ENCODE data around the gene PCNX2. TPM values are rescaled to one million over a fixed set of nuclear protein-coding genes. Genes with fewer than 3 reads are reported as not detected.

PCNX2 gene
- total RNA-seq, 1 experiment from 2014 or later, result 50.8 TPM

- Mint-ChIP-seq H3K4me3 (no peak overlapping the region), H3K27me3 (ENCODE audit: low read depth) (no peaks in the 10 kb centered on the region), H3K36me3 (peaks cover 85% of the 10 kb centered on the region), H3K27ac (no peak overlapping the region), H3K9me3 (peaks cover 19% of the 10 kb centered on the region), H3K4me1 (no peaks in the 10 kb centered on the region)
- ChIA-PET CTCF (no interaction called here), POLR2A (no interaction called here)
- DNase-seq (ENCODE audit: low spot score) (no peak), ATAC-seq (no peak)
- peak; percentile 92 for TF ChIP-seq ZNF317 (CRISPR knock-in tag; IDR thresholded peaks at IDR 0.05; ENCODE audit: borderline replicate concordance, low read depth)
- TF ChIP-seq MLX (CRISPR knock-in tag; IDR thresholded peaks at IDR 0.05), result no peak
These were observed 321.6 kb downstream of the PCNX2 start for GRCh38 chr1:232973652-232974611.

GRCh38 chr1:232970508-232970907 is 325.0 kb downstream of the PCNX2 start:
- no peak for TF ChIP-seq ELF4 (CRISPR knock-in tag; IDR thresholded peaks at IDR 0.05; ENCODE audit: low read depth)
- no peak for TF ChIP-seq ATF3 (CRISPR knock-in tag; conservative IDR thresholded peaks at IDR 0.05)
- TF ChIP-seq ZNF219 (CRISPR knock-in tag; IDR thresholded peaks at IDR 0.05; ENCODE audit: borderline replicate concordance), result no peak
- TF ChIP-seq HMGA2 (CRISPR knock-in tag; IDR thresholded peaks at IDR 0.05), result peak; percentile 98
- TF ChIP-seq FOXJ3 (CRISPR knock-in tag; IDR thresholded peaks at IDR 0.05; ENCODE audit: borderline replicate concordance), result no peak
- TF ChIP-seq SOX15 (CRISPR knock-in tag; IDR thresholded peaks at IDR 0.05), result no peak
- no peak for TF ChIP-seq JAZF1 (CRISPR knock-in tag; IDR thresholded peaks at IDR 0.05)
- TF ChIP-seq ZSCAN18 (CRISPR knock-in tag; IDR thresholded peaks at IDR 0.05), result no peak
- Mint-ChIP-seq H3K36me3 (peaks cover 73% of the 10 kb centered on the region), H3K27ac (no peak overlapping the region), H3K4me3 (no peak overlapping the region), H3K9me3 (peaks cover 19% of the 10 kb centered on the region), H3K27me3 (ENCODE audit: low read depth) (no peaks in the 10 kb centered on the region), H3K4me1 (no peaks in the 10 kb centered on the region)
- ChIA-PET CTCF (no interaction called here), POLR2A (no interaction called here)
- ATAC-seq (no peak), DNase-seq (ENCODE audit: low spot score) (no peak)

GRCh38 chr1:232969799-232970198 is 325.7 kb downstream of the PCNX2 start:
- no peak overlapping the region for H3K27ac Mint-ChIP-seq
- peaks cover 19% of the 10 kb centered on the region for H3K9me3 Mint-ChIP-seq
- POLR2A ChIA-PET, result no interaction called here
- no peak for ATAC-seq
- H3K36me3 Mint-ChIP-seq, result peaks cover 73% of the 10 kb centered on the region
- H3K27me3 Mint-ChIP-seq (ENCODE audit: low read depth), result no peaks in the 10 kb centered on the region
- no peak overlapping the region for H3K4me3 Mint-ChIP-seq
- no peak for DNase-seq (ENCODE audit: low spot score)
- CTCF ChIA-PET, result no interaction called here
- no peaks in the 10 kb centered on the region for H3K4me1 Mint-ChIP-seq
- no peak for TF ChIP-seq ZBTB43 (CRISPR knock-in tag; IDR thresholded peaks at IDR 0.05)
- no peak for TF ChIP-seq TP53 (CRISPR knock-in tag; IDR thresholded peaks at IDR 0.05)
- no peak for TF ChIP-seq MXD4 (CRISPR knock-in tag; IDR thresholded peaks at IDR 0.05; ENCODE audit: borderline replicate concordance)
- TF ChIP-seq ZSCAN18 (CRISPR knock-in tag; IDR thresholded peaks at IDR 0.05), result no peak
- no peak for TF ChIP-seq EMX1 (CRISPR knock-in tag; IDR thresholded peaks at IDR 0.05)
- no peak for TF ChIP-seq AFF4 (CRISPR knock-in tag; IDR thresholded peaks at IDR 0.05; ENCODE audit: borderline replicate concordance)
- TF ChIP-seq USF2 (CRISPR knock-in tag; IDR thresholded peaks at IDR 0.05), result no peak
- no peak for TF ChIP-seq ERG (CRISPR knock-in tag; IDR thresholded peaks at IDR 0.05)
- TF ChIP-seq NFE2L1 (CRISPR knock-in tag; IDR thresholded peaks at IDR 0.05), result no peak
- TF ChIP-seq NR2C2 (CRISPR knock-in tag; IDR thresholded peaks at IDR 0.05), result no peak
- TF ChIP-seq ZBTB21 (CRISPR knock-in tag; IDR thresholded peaks at IDR 0.05; ENCODE audit: borderline replicate concordance), result no peak

All from WTC11 (cell line).